Parathyroid adenoma (tissue), 2 donors: Measurements from ENCODE around the gene KRT222.
A peak's percentile ranks its signal among the peaks of the same experiment; 100 is the strongest.

Experiments
- H2AFZ ChIP-seq: fragments of 300-600 bp; sonication (generic); one replicate; pipeline ENCODE4 v1.7.0; 2017; ENCODE audit warnings: antibody characterized with exemption, mild to moderate bottlenecking
- H3K27ac ChIP-seq: fragments of 300-600 bp; sonication (generic); one replicate; pipeline ENCODE4 v1.7.0; 2017
- H3K27me3 ChIP-seq: fragments of 300-600 bp; sonication (generic); one replicate; pipeline ENCODE4 v1.7.0; 2017; ENCODE audit warnings: low read length; ENCODE audit not compliant: control insufficient read depth, insufficient read depth
- H3K36me3 ChIP-seq: fragments of 300-600 bp; sonication (generic); one replicate; pipeline ENCODE4 v1.7.0; 2017; ENCODE audit warnings: low read length; ENCODE audit not compliant: control insufficient read depth, insufficient read depth
- H3K4me1 ChIP-seq: fragments of 300-600 bp; sonication (generic); one replicate; pipeline ENCODE4 v1.7.0; 2017; ENCODE audit warnings: control low read depth
- H3K4me2 ChIP-seq: fragments of 300-600 bp; sonication (generic); one replicate; pipeline ENCODE4 v1.7.0; 2017; ENCODE audit warnings: low read length
- H3K4me3 ChIP-seq: fragments of 300-600 bp; sonication (generic); one replicate; pipeline ENCODE4 v1.7.0; 2017; ENCODE audit warnings: low read depth, low read length
- H3K79me2 ChIP-seq: fragments of 300-600 bp; sonication (generic); one replicate; pipeline ENCODE4 v1.7.0; 2017; ENCODE audit warnings: control low read depth
- H3K9ac ChIP-seq: fragments of 300-600 bp; sonication (generic); one replicate; pipeline ENCODE4 v1.7.0; 2017; ENCODE audit warnings: mild to moderate bottlenecking
- H3K9me3 ChIP-seq: fragments of 300-600 bp; sonication (generic); one replicate; pipeline ENCODE4 v1.7.0; 2017; ENCODE audit warnings: low read length; ENCODE audit not compliant: control insufficient read depth
- TF ChIP-seq, protein P1 (sequence below): fragments of 300-600 bp; sonication (generic); IDR thresholded peaks from one replicate; pipeline ENCODE4 v1.7.0; 2017; ENCODE audit warnings: antibody characterized with exemption, mild to moderate bottlenecking
- donor health status: primary hyperparathyroidism.

KRT222 gene

DNA sequence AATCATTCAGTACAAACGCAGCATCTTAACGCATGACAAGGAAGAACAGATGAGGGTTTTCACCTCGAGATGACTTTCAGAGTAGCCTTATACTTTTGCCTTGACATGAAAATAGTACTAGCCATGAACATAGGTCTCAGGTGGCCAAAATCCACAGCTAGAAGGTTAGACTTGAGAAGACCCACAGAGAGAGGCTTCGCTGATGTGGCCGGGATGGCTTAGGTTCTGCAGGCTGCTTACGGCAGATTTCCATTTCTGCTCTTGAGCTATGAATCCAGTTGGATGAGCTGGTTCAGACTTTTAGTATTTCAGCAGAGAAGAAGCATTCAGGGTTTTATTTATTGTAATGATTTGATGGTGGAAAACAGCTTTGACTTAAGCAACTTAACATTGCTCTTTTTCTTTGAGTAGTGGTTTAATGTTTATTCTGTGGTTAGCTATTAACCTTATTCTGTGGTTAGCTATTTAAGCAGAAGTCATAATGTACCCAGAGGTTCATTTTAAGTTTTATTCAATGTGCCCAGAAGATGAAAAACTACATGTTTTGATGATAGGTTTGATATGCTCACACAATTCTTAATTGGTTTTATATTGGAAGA, 31.0 kb upstream of the KRT222 start:
- no peaks in the 10 kb centered on the region for H3K9me3 ChIP-seq
- no peaks in the 10 kb centered on the region for H3K4me1 ChIP-seq
- TF ChIP-seq, protein P1, sequence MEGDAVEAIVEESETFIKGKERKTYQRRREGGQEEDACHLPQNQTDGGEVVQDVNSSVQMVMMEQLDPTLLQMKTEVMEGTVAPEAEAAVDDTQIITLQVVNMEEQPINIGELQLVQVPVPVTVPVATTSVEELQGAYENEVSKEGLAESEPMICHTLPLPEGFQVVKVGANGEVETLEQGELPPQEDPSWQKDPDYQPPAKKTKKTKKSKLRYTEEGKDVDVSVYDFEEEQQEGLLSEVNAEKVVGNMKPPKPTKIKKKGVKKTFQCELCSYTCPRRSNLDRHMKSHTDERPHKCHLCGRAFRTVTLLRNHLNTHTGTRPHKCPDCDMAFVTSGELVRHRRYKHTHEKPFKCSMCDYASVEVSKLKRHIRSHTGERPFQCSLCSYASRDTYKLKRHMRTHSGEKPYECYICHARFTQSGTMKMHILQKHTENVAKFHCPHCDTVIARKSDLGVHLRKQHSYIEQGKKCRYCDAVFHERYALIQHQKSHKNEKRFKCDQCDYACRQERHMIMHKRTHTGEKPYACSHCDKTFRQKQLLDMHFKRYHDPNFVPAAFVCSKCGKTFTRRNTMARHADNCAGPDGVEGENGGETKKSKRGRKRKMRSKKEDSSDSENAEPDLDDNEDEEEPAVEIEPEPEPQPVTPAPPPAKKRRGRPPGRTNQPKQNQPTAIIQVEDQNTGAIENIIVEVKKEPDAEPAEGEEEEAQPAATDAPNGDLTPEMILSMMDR, result no peak
- H3K9ac ChIP-seq, result no peak overlapping the region
- no peaks in the 10 kb centered on the region for H3K36me3 ChIP-seq
- no peak overlapping the region for H3K27ac ChIP-seq
- H3K79me2 ChIP-seq, result no peaks in the 10 kb centered on the region
- H3K4me3 ChIP-seq, result no peak overlapping the region
- H3K4me2 ChIP-seq, result no peak overlapping the region
- no peaks in the 10 kb centered on the region for H3K27me3 ChIP-seq
- H2AFZ ChIP-seq, result no peak overlapping the region

GRCh38 chr17:40694584-40694983, 29.6 kb upstream of the KRT222 start:
- H3K36me3 ChIP-seq, result no peaks in the 10 kb centered on the region
- no peak overlapping the region for H3K27ac ChIP-seq
- H3K27me3 ChIP-seq, result no peaks in the 10 kb centered on the region
- TF ChIP-seq, protein P1, result no peak
- no peak overlapping the region for H3K9ac ChIP-seq
- H3K4me2 ChIP-seq, result no peak overlapping the region
- no peaks in the 10 kb centered on the region for H3K79me2 ChIP-seq
- H3K4me1 ChIP-seq, result no peaks in the 10 kb centered on the region
- no peaks in the 10 kb centered on the region for H3K9me3 ChIP-seq
- H2AFZ ChIP-seq, result no peak overlapping the region
- no peak overlapping the region for H3K4me3 ChIP-seq

- Histone ChIP-seq H3K27me3 (no peaks in the 10 kb centered on the region), H3K4me2 (no peak overlapping the region), H3K9ac (no peak overlapping the region), H3K36me3 (no peaks in the 10 kb centered on the region), H3K9me3 (no peaks in the 10 kb centered on the region), H3K27ac (no peak overlapping the region), H3K79me2 (no peaks in the 10 kb centered on the region), H3K4me3 (no peak overlapping the region), H3K4me1 (no peaks in the 10 kb centered on the region), H2AFZ (no peak overlapping the region)
- TF ChIP-seq, protein P1, result no peak
Observed at GRCh38 chr17:40687106-40687505, 22.1 kb upstream of the KRT222 start.

DNA sequence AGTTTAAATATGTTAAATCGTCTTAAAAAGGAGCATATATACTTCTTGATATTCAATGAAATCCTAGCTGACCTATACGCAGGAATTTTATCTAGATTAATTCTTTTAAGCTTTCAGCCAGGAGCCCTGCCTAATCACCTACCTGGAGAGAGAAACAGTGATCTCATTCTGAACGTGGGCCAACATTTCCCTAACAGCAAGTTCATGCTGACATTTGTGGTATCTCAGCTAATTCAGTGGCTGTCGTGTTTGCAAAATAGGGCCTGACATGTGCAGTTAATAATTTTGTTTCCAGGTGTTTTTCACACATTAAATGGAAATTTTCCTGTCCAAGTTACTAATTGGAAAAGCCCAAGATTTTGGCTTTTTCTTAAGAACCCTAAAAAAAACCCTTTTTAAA, 21.2 kb upstream of the KRT222 start:
- H3K79me2 ChIP-seq, result no peaks in the 10 kb centered on the region

More for the DNA sequence above, 21.2 kb upstream of the KRT222 start:
- no peaks in the 10 kb centered on the region for H3K9me3 ChIP-seq
- no peak overlapping the region for H3K9ac ChIP-seq
- H3K4me3 ChIP-seq, result no peak overlapping the region
- no peak overlapping the region for H3K27ac ChIP-seq
- TF ChIP-seq, protein P1, result no peak
- no peaks in the 10 kb centered on the region for H3K27me3 ChIP-seq
- no peaks in the 10 kb centered on the region for H3K4me1 ChIP-seq
- no peaks in the 10 kb centered on the region for H3K36me3 ChIP-seq
- no peak overlapping the region for H2AFZ ChIP-seq
- peak overlapping the region; percentile 2 for H3K4me2 ChIP-seq
